ENCODE results near the gene PPIL1. TPM values are rescaled to one million over a fixed set of nuclear protein-coding genes. Genes with fewer than 3 reads are reported as not detected.

The PPIL1 gene
- total and polyA plus RNA-seq, 2 of the 8 experiments (the other 6 are each of a cell fraction or from before 2014, with no cell fraction given), result 83.7 to 86.5 TPM

DNA sequence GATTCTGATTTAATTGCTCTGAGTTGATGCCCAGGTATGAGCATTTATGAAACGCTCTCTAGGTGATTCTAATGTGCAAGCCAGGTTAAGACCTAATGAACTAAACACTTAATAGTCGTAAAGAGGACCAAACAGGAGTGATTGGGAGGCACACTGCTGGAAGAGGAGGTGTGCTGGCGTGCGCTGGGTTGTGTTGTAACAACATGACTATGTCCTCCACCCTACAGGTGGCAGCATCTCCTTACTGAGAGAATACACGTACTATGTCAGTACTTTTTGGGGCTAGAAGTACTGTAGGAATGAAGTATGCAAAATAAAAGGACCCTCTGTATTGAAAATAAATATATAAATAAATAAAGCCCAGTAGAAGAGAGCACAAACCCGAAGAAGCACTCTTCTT, 23.0 kb upstream of the PPIL1 start:
- Histone ChIP-seq H3K27me3 (replicated peaks in 1 of 4; ENCODE audit: control insufficient read depth in 3 of 4, extremely low read depth in 1 of 4, insufficient read depth in 3 of 4, low read length in 3 of 4) (no peaks in the 10 kb centered on the region), H4K5ac (ENCODE audit: insufficient read length, low read depth, low read length) (no peak overlapping the region), H3K36me3 (ENCODE audit: control insufficient read depth in 2 of 4, insufficient read depth in 4 of 4, low read length in 3 of 4) (peaks cover 0 to 6% (median 0%) of the 10 kb centered on the region in 4 experiments; a peak in 2 of 8 replicates), H3K23me2 (ENCODE audit: low read depth, low read length) (no peaks in the 10 kb centered on the region), H3K4me1 (replicated peaks in 1 of 4; ENCODE audit: control insufficient read depth in 3 of 4, insufficient read depth in 4 of 4, low read length in 3 of 4) (no peaks in the 10 kb centered on the region), H3K27ac (ENCODE audit: low read depth, low read length) (no peak overlapping the region), H3K56ac (replicated peaks; ENCODE audit: insufficient read length, low read depth, low read length) (no peak overlapping the region), H3K14ac (ENCODE audit: insufficient read length) (no peak overlapping the region), H2BK20ac (ENCODE audit: low read length) (no peak overlapping the region), H2BK15ac (ENCODE audit: low read length) (no peak overlapping the region), H2AK5ac (ENCODE audit: low read depth, low read length) (no peak overlapping the region), H4K8ac (ENCODE audit: extremely low read depth, insufficient read depth, low read length) (no peak overlapping the region; the same call in 1 of the 2 replicates), H3K9me3 (ENCODE audit: insufficient read depth in 2 of 2, low read depth in 1 of 2, low read length in 1 of 2) (no peaks in the 10 kb centered on the region), H3K79me2 (ENCODE audit: control insufficient read depth in 1 of 2, insufficient read depth in 2 of 2, low read length in 2 of 2) (no peaks in the 10 kb centered on the region), H4K20me1 (replicated peaks in 1 of 2; ENCODE audit: control insufficient read depth in 1 of 2, insufficient read depth in 2 of 2, low read length in 2 of 2) (peaks cover 0 to under 1% of the 10 kb centered on the region in 2 experiments), H2BK120ac (replicated peaks; ENCODE audit: low read depth, low read length) (no peak overlapping the region), H3K23ac (ENCODE audit: insufficient read length) (no peak overlapping the region), H3K79me1 (ENCODE audit: low read depth, low read length) (no peaks in the 10 kb centered on the region; the same call in 1 of the 2 replicates), H2AFZ (ENCODE audit: low read length) (no peak overlapping the region), H3K4ac (replicated peaks; ENCODE audit: insufficient read length, low read depth, low read length) (no peak overlapping the region), H3K4me2 (ENCODE audit: insufficient read depth in 1 of 2, low read depth in 2 of 2, low read length in 2 of 2) (no peak overlapping the region), H4K91ac (replicated peaks; ENCODE audit: insufficient read length, low read length) (no peak overlapping the region), H3K4me3 (ENCODE audit: extremely low read depth in 1 of 4, insufficient read depth in 2 of 4, low read depth in 3 of 4, low read length in 4 of 4) (no peak overlapping the region), H3K9ac (replicated peaks in 1 of 4; ENCODE audit: extremely low read depth in 1 of 4, low read depth in 3 of 4, low read length in 3 of 4) (no peak overlapping the region), H3K18ac (ENCODE audit: extremely low read depth, low read length) (no peak overlapping the region), H2BK12ac (ENCODE audit: low read depth, low read length) (no peak overlapping the region), H2BK5ac (ENCODE audit: low read depth, low read length) (no peak overlapping the region)
- peak; percentile 39 for FAIRE-seq
- DNase-seq (ENCODE audit: low read depth in 1 of 2, low spot score in 2 of 2), result no peak
- ChIA-PET CTCF (ENCODE audit: partially characterized antibody) (interaction anchor here (0.7 to 1.6 kb wide), 3 partner anchors 10 to 16 kb away, joined by 3 to 8 read pairs (median 3); no protein-coding TSS in a partner anchor), POLR2A (ENCODE audit: partially characterized antibody) (interaction anchor here (0.7 kb wide), 1 partner anchor 12 kb away, joined by 3 read pairs; no protein-coding TSS in a partner anchor)
- TF ChIP-seq, protein P1, sequence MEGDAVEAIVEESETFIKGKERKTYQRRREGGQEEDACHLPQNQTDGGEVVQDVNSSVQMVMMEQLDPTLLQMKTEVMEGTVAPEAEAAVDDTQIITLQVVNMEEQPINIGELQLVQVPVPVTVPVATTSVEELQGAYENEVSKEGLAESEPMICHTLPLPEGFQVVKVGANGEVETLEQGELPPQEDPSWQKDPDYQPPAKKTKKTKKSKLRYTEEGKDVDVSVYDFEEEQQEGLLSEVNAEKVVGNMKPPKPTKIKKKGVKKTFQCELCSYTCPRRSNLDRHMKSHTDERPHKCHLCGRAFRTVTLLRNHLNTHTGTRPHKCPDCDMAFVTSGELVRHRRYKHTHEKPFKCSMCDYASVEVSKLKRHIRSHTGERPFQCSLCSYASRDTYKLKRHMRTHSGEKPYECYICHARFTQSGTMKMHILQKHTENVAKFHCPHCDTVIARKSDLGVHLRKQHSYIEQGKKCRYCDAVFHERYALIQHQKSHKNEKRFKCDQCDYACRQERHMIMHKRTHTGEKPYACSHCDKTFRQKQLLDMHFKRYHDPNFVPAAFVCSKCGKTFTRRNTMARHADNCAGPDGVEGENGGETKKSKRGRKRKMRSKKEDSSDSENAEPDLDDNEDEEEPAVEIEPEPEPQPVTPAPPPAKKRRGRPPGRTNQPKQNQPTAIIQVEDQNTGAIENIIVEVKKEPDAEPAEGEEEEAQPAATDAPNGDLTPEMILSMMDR (IDR thresholded peaks at IDR 0.05; ENCODE audit: control extremely low read depth in 1 of 3, insufficient read depth in 1 of 3, low read depth in 1 of 3, low read length in 3 of 3), result peak; percentile 40 to 59 (median 51); a peak in 3 of 4 replicates
- TF ChIP-seq SIRT6 (IDR thresholded peaks at IDR 0.05; ENCODE audit: low read length) (no peak), CEBPB (IDR thresholded peaks at IDR 0.05; ENCODE audit: low read depth, low read length) (0 out of 2 replicates have a peak, but pooled peaks have one; percentile 29), RAD21 (IDR thresholded peaks at IDR 0.05 in 1 of 2, conservative IDR thresholded peaks at IDR 0.05 in 1 of 2; ENCODE audit: low read depth in 2 of 2, low read length in 2 of 2) (peak; percentile 68 to 71)
- WGBS, 2 experiments (ENCODE audit: extremely low coverage in 1 of 2, insufficient coverage in 1 of 2, insufficient read length in 1 of 2, insufficient replicate concordance in 2 of 2, low coverage in 1 of 2, low lambda C conversion rate in 2 of 2, missing lambda C conversion rate in 1 of 2), result 66% methylated on average over 6 of the region's 6 CpGs; no CpG with 5 or more reads in 1 of the 2 experiments
